Limb (tissue), 2 donors: ENCODE data around the gene OR4F6.
"Not testable (repeated sequence)": the region's sequence is repeated elsewhere in the genome, so short reads cannot be mapped to it uniquely, and the experiment has no call there.

Experiments used
- DNase-seq, 2 donors: peaks; one replicate each; pipeline ENCODE4 v3.0.0-alpha.2; 2016; ENCODE audit errors: extremely low spot score in 2 of 2

OR4F6 gene

GRCh38 chr15:101803209-101803608, at the start of gene OR4F6:
TSS of gene OR4F6 (plus strand) at chr15:101803509. CDS start at chr15:101805720, 2,211 bp downstream.
- no peak for DNase-seq

DNA sequence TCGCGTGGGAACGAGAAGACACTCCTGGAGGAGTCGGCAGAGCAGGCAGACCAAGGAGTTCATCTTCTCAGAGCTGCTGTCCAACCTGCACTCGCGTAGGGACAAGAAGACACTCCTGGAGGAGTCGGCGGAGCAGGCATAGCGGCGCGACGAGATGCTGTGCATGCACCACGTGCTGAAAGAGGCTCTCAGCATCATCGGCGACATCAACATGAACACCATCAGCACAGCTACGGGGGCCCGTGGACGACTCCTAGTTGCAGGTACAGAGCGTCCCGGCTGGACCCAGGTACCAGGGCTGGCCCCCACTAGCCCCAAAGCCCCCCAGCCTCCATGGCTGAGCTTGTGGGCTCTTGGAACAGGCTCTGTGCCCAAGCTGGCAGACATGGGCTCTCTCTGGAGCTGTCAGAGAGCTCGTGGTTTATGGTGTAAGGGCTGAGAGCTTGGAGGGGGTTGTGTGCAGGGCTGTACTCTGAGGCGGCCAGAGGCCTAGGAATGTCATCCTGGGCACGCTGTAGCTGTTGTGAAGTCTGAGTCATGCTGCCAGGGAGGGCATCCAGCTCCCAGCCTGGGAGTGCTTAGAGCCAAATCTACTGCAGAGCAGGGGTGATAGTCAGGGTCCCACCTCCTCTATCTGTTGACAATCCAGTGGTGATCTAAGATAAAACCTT, 38.5 kb upstream of the OR4F6 start:
- DNase-seq = not testable (repeated sequence)

GRCh38 chr15:101765340-101765671, 38.0 kb upstream of the OR4F6 start:
- DNase-seq = not testable (repeated sequence)

DNA sequence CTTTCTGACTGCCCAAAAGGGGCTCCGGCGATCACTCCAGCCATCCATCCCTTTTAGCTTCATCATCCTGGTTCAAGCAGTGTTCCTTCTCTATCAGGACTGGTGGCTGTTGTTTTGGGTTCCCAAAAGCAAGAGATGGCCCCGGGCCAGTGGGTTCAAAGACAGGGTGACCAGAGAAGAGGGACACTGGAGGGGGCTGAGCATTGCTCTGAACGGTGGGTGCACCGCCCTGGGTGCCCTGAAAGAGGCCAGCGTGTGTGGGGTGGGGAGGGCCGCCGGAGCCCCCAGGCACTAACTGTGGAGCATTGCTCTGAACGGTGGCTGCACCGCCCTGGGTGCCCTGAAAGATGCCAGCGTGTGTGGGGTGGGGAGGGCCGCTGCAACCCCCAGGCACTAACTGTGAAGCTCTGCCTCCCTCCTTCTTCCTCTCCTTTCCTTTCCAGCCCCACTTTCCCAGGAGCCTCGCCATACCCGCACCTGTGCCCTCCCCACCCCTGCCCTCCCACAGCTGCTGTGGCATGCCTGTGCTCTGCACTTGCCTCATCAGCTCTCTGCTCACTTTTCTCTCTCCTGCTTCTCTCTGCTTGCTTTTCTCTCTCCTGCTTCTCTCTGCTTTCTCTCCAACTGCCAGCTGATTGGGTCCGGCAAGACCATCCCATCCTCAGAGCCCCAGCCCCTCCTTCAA, 37.4 kb upstream of the OR4F6 start:
- DNase-seq = no peak

DNA sequence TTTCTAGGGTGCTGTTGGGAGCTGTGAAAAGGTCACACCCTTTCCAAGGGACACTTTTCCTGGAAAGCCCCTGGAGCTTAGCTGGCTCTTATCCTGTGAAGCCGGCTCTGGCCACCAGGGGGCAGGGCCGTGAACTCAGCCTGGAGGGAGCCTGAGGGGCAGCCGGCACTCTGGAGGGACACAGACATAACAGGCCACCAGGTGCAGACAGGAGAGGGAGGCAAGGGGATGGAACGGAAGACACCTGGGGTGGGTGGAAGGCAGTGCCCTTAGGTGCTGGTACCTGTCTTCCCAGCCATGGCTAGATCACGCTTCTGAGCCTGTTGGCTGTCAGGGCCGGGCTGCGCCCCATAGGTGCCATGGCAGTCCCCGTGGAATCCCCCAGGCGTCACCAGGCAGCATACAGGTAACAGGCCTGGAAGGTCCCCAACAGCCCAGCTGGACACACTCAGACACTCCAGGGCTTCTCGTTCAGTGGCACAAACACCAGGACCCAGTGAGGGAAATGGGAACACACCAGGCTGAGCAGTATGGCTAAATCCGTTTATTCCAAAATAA, 36.1 kb upstream of the OR4F6 start:
- DNase-seq = not testable (repeated sequence)

- no peak for DNase-seq
Measured at GRCh38 chr15:101772921-101773320, 30.4 kb upstream of the OR4F6 start.

DNA sequence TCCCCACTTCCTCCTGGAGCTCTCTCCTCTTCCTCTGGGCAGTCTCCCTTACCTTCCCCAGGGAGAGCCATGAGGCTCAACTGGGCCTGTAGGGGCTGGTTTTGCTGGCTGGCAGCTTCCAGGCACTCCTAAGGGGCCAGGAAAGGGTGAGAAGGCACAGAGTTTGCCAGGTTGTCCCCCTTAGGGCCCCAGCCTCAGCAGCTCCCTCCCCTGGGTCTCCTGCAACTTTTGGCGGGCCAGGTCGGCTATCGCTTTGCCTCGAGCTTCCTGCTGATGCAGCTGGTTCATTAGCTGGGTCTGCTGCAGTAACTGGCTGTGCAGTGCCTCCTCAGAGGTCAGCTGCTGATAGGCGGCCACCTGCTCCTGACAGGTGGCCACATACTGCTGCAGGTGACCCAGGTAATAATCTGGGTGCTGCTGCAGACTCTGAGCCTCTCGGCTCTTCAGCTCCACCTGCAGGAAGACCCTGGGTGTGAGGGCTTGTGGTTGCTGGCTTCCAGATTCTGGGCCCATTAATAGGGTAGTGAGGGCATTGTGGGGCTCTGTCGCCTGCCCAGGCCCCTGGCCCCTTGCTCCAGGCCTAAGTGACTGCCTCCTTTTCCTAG, 29.7 kb upstream of the OR4F6 start:
- no peak for DNase-seq

DNA sequence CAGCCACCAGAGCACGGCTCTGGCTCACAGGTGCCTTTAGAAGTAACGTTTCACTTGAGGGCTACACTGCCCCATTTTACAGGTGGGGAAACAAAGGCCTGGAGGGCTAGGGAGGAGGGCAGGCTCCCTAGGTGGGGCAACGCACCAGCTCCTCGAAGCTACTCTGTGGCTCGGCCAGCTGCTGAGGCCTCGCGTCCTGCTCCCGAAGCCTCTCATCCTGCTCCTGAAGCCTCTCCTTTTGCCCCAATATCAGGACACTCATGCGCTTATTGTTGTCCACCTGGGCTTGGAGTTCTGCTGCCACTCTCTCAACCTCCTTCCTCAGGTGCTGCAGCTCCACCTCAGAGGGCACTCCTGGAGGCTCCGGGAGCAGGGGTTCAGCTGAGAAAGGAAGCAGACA, 28.2 kb upstream of the OR4F6 start:
- DNase-seq = no peak

- not testable (repeated sequence) for DNase-seq
Measured at GRCh38 chr15:101778576-101778975, 24.7 kb upstream of the OR4F6 start.

GRCh38 chr15:101780225-101780624, 23.1 kb upstream of the OR4F6 start:
- not testable (repeated sequence) for DNase-seq

- DNase-seq = no peak
Measured at GRCh38 chr15:101781928-101782327, 21.4 kb upstream of the OR4F6 start.

DNA sequence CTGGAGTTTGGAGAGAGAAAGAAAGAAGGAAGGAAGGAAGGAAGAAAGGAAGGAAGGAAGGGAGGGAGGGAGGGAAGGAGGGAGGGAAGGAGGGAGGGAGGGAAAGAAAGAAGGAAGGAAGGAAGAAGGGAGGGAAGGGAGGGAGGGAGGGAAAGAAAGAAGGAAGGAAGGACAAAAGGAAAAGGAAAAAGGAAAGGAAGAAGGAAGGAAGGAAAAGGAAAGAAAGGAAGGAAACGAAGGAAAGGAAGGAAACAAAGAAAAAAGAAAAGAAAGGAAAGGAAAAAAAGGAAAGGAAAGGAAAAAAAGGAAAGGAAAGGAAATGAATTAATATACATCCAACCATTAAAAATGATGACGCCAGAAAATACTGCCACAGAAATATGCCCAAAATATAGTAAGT, 18.7 kb upstream of the OR4F6 start:
- no peak for DNase-seq

- DNase-seq = not testable (repeated sequence)
Measured at GRCh38 chr15:101786422-101786821, 16.9 kb upstream of the OR4F6 start.

- DNase-seq = not testable (repeated sequence)
Measured at GRCh38 chr15:101788001-101788400, 15.3 kb upstream of the OR4F6 start.

GRCh38 chr15:101788503-101789269, 14.6 kb upstream of the OR4F6 start:
- not testable (repeated sequence) for DNase-seq

DNA sequence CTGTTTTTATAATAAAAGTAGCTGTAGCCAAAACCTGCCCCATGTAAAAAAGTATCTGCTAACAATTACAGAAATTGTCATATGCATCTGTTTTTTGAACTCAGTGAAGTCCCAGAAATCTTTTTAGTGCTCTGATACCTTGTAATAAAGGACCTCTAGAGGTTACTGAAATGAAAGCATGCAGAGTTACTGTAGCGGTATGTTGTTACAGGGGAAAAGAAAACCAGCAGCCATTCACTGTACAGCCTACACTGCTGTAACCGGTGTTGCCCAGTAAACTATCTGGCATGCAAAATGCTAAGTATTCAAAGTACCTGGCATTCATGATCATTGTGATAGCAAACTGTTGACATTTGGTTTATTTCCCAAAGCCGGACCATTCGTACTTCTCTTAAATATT, 12.6 kb upstream of the OR4F6 start:
- DNase-seq = not testable (repeated sequence)

GRCh38 chr15:101793981-101794380, 9.3 kb upstream of the OR4F6 start:
- DNase-seq = not testable (repeated sequence)

DNA sequence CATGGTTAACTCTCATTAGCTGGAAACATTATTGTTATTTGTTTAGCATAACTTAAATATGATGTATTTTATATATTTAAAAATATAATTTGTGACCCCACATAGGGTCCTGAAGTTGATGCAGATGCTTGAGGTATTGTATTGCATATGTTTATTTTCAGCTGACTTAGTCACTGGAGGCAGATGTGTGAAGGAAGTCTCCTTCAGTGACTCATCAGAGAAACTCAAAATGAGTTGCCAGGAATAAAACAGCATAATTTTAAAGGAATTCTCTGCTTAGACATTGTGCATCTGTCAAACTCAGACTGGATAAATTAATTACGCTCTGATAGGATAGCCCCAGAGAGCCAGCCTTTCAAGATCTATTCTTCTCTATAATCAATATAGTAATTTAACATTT, 7.9 kb upstream of the OR4F6 start:
- no peak for DNase-seq

GRCh38 chr15:101799665-101800064, 3.6 kb upstream of the OR4F6 start:
- DNase-seq = no peak

GRCh38 chr15:101801048-101801447, 2.3 kb upstream of the OR4F6 start:
- no peak for DNase-seq

DNA sequence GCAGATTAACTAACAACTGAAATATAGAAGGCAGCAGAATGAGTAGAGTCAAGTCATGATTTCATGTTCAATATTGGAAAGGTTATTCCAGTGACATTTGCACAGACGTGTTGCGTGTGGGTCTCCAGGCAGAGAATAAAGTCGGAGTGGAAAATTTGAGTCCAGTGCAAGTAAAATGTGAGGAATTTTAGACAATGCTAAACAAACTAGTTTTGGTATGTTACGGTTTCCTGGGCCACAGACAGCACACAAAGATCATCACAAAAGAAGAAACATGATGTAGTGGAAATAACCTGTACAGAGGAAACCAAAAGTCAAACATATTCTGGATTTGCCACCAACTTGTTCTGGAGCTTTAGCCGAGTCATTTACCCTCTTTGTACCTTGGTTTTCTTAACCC, 367 bp downstream of the OR4F6 start:
- no peak for DNase-seq

- DNase-seq = no peak
Measured at GRCh38 chr15:101804375-101804774, 1.1 kb downstream of the OR4F6 start.
